SH-SY5Y (cell line): ENCODE results near the gene GMPPB.

Source experiments
- GATA2 ChIP-seq: IDR thresholded peaks from 2 replicates; pipeline ENCODE4 v1.6.1; 2011; ENCODE audit warnings: mild to moderate bottlenecking, low read depth, low read length
- GATA3 ChIP-seq: IDR thresholded peaks from 2 replicates; pipeline ENCODE4 v1.6.1; 2011; ENCODE audit warnings: low read depth, mild to moderate bottlenecking, low read length, moderate library complexity

DNA sequence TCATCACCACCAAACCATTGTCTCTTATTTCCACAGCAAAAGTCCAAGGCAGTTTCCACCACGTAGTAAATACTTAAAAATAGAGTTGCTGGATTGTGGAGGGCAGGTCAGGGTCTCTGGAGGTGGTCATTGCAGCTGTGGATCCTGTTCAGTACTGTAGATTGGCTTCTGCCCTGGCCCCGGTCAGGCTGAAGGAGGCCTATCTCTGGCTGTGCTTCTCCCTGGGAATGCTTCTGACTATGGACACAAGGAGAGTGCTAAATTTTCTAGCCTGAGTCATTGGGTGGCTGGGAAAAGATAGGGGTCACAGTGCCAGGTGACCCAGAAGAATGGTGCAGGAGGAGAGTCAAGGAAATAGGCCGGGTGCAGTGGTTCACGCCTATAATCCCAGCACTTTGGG, 26.3 kb upstream of the GMPPB start:
- TF ChIP-seq GATA3 (no peak), GATA2 (no peak)
